Mesenchymal stem cell (in vitro differentiated cells and primary cell): ENCODE measurements around the gene B4GALT4.
"Not testable (repeated sequence)": the region's sequence is repeated elsewhere in the genome, so short reads cannot be mapped to it uniquely, and the experiment has no call there.

Experiments used
- DNase-seq: peaks from one replicate; pipeline ENCODE4 v3.0.0-alpha.2; 2013
- H2AFZ ChIP-seq: one replicate; pipeline ENCODE4 v1.6.1; 2013; ENCODE audit warnings: low read depth, mild to moderate bottlenecking, control low read depth, inconsistent platforms, low read length, moderate library complexity
- H2AK5ac ChIP-seq: 2 replicates; pipeline ENCODE4 v1.6.1; 2013; ENCODE audit warnings: low read length, moderate library complexity, mild to moderate bottlenecking, inconsistent platforms; ENCODE audit not compliant: severe bottlenecking
- H2BK120ac ChIP-seq: one replicate; pipeline ENCODE4 v1.6.1; 2013; ENCODE audit warnings: low read depth, mild to moderate bottlenecking, inconsistent platforms, low read length, moderate library complexity
- H2BK12ac ChIP-seq, 2 experiments: one replicate each; pipeline ENCODE4 v1.6.1; 2013; ENCODE audit warnings: inconsistent platforms in 2 of 2, low read length in 2 of 2, mild to moderate bottlenecking in 2 of 2, moderate library complexity in 2 of 2, control low read depth in 1 of 2
- H2BK15ac ChIP-seq: one replicate; pipeline ENCODE4 v1.6.1; 2013; ENCODE audit warnings: mild to moderate bottlenecking, low read depth, inconsistent platforms; ENCODE audit not compliant: poor library complexity, severe bottlenecking
- H2BK5ac ChIP-seq: 2 replicates; pipeline ENCODE4 v1.6.1; 2013; ENCODE audit warnings: low read depth, mild to moderate bottlenecking, low read length, control low read depth, inconsistent platforms; ENCODE audit not compliant: poor library complexity, severe bottlenecking
- H3K14ac ChIP-seq, 2 experiments: one replicate each; pipeline ENCODE4 v1.6.1; 2013; ENCODE audit warnings: inconsistent platforms in 2 of 2, low read length in 2 of 2, control low read depth in 1 of 2, mild to moderate bottlenecking in 1 of 2, moderate library complexity in 1 of 2
- H3K18ac ChIP-seq, 2 experiments: one replicate each; pipeline ENCODE4 v1.6.1; 2013; ENCODE audit warnings: inconsistent platforms in 2 of 2, low read length in 2 of 2, control low read depth in 1 of 2, low read depth in 1 of 2, mild to moderate bottlenecking in 1 of 2
- H3K23ac ChIP-seq, 2 experiments: one replicate each; pipeline ENCODE4 v1.6.1; 2013; ENCODE audit warnings: inconsistent platforms in 2 of 2, low read length in 2 of 2, mild to moderate bottlenecking in 2 of 2, moderate library complexity in 2 of 2, control low read depth in 1 of 2
- H3K27ac ChIP-seq: 2 replicates; pipeline ENCODE4 v1.5.1; 2013; ENCODE audit warnings: mild to moderate bottlenecking, moderate library complexity, low read length, control low read depth, inconsistent platforms; ENCODE audit not compliant: poor library complexity, severe bottlenecking
- H3K27me3 ChIP-seq, 2 experiments: 2 replicates each; pipeline versions ENCODE4 v1.6.1 to v1.7.0; 2013; ENCODE audit warnings: low read length in 2 of 2, mild to moderate bottlenecking in 2 of 2, moderate library complexity in 2 of 2, control low read depth in 1 of 2, inconsistent platforms in 1 of 2; ENCODE audit not compliant: control insufficient read depth in 1 of 2, insufficient read depth in 1 of 2
- H3K36me3 ChIP-seq, 2 experiments: 2 replicates each; pipeline versions ENCODE4 v1.6.1 to v1.7.0; 2013; ENCODE audit warnings: low read length in 2 of 2, control low read depth in 1 of 2, inconsistent platforms in 1 of 2, low read depth in 1 of 2, mild to moderate bottlenecking in 1 of 2; ENCODE audit not compliant: insufficient read depth in 2 of 2, control insufficient read depth in 1 of 2
- H3K4ac ChIP-seq, 2 experiments: one replicate each; pipeline ENCODE4 v1.6.1; 2013; ENCODE audit warnings: inconsistent platforms in 2 of 2, low read length in 2 of 2, mild to moderate bottlenecking in 2 of 2, moderate library complexity in 2 of 2, control low read depth in 1 of 2, low read depth in 1 of 2
- H3K4me1 ChIP-seq: 2 replicates; pipeline ENCODE4 v1.6.1; 2013; ENCODE audit warnings: low read depth, low read length, control low read depth; ENCODE audit not compliant: control insufficient read depth, insufficient read depth
- H3K4me2 ChIP-seq: 2 replicates; pipeline ENCODE4 v1.6.1; 2013; ENCODE audit warnings: low read length, mild to moderate bottlenecking, inconsistent platforms; ENCODE audit not compliant: poor library complexity, severe bottlenecking
- H3K4me3 ChIP-seq, 2 experiments: 2 replicates each; pipeline versions ENCODE4 v1.5.1 to v1.7.0; 2013; ENCODE audit warnings: low read length in 2 of 2, mild to moderate bottlenecking in 2 of 2, control low read depth in 1 of 2, low read depth in 1 of 2; ENCODE audit not compliant: insufficient read depth in 1 of 2
- H3K79me1 ChIP-seq: replicated peaks from 2 replicates; pipeline ENCODE4 v1.6.1; 2013; ENCODE audit warnings: mild to moderate bottlenecking, control low read depth, low read length, inconsistent platforms; ENCODE audit not compliant: poor library complexity, severe bottlenecking
- H3K9ac ChIP-seq: 2 replicates; pipeline ENCODE4 v1.7.0; 2013; ENCODE audit warnings: mild to moderate bottlenecking, low read length, moderate library complexity
- H3K9me3 ChIP-seq: 2 replicates; pipeline ENCODE4 v1.7.0; 2013; ENCODE audit warnings: mild to moderate bottlenecking, low read length; ENCODE audit not compliant: control insufficient read depth
- H4K8ac ChIP-seq: one replicate; pipeline ENCODE4 v1.6.1; 2013; ENCODE audit warnings: inconsistent platforms, mild to moderate bottlenecking, low read length, moderate library complexity
- H4K91ac ChIP-seq: one replicate; pipeline ENCODE4 v1.6.1; 2013; ENCODE audit warnings: mild to moderate bottlenecking, low read length, inconsistent platforms
- WGBS: methylation state at CpG from one replicate; pipeline ENCODE4 v1.1.7; 2013; ENCODE audit warnings: mixed read lengths; 5-methylcytosine and 5-hydroxymethylcytosine counted together

Gene B4GALT4

DNA sequence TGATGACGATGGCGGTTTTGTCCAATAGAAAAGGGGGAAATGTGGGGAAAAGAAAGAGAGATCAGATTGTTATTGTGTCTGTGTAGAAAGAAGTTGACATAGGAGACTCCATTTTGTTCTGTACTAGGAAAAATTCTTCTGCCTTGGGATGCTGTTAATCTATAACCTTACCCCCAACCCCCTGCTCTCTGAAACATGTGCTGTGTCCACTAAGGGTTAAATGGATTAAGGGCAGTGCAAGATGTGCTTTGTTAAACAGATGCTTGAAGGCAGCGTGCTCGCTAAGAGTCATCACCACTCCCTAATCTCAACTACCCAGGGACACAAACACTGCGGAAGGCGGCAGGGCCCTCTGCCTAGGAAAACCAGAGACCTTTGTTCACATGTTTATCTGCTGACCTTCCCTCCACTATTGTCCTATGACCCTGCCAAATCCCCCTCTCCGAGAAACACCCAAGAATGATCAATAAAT, 2.4 kb upstream of the B4GALT4 start:
- not testable (repeated sequence) for H3K9me3 ChIP-seq, DNase-seq, H3K9ac ChIP-seq, H3K27ac ChIP-seq, H3K4ac ChIP-seq, H3K36me3 ChIP-seq, H4K8ac ChIP-seq, H3K4me1 ChIP-seq, H2BK5ac ChIP-seq, H3K23ac ChIP-seq, H2BK15ac ChIP-seq, H4K91ac ChIP-seq, H2BK12ac ChIP-seq, H3K4me3 ChIP-seq, H3K14ac ChIP-seq, H2AK5ac ChIP-seq, H2AFZ ChIP-seq, H3K4me2 ChIP-seq, H3K79me1 ChIP-seq, H3K18ac ChIP-seq, H3K27me3 ChIP-seq, H2BK120ac ChIP-seq
- WGBS = no CpG with 5 or more reads among the region's 7 CpGs

DNA sequence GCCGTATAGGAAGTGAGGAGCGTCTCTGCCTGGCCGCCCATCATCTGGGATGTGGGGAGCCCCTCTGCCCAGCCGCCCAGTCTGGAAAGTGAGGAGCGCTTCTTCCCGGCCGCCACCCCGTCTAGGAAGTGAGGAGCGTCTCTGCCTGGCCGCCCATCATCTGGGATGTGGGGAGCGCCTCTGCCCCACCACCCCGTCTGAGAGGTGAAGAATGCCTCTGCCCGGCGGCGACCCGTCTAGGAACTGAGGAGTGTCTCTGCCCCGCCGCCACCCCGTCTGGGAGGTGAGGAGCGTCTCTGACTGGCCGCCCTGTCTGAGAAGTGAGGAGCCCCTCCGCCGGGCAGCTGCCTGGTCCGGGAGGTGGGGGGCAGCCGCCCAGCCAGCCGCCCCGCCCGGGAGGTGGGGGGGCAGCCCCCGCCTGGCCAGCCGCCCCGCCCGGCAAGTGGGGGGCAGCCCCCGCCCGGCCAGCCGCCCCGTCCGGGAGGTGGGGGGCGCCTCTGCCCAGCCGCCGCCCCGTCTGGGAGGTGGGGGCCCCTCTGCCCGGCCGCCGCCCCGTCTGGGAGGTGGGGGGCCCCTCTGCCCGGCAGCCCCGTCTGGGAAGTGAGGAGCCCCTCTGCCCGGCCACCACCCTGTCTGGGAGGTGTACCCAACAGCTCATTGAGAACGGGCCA, 1.8 kb upstream of the B4GALT4 start:
- not testable (repeated sequence) for H2AK5ac ChIP-seq, H3K14ac ChIP-seq, H3K4me1 ChIP-seq, H3K36me3 ChIP-seq, H2BK120ac ChIP-seq, H3K9ac ChIP-seq, H2BK15ac ChIP-seq, H3K4me2 ChIP-seq, H4K91ac ChIP-seq, H2BK5ac ChIP-seq, H3K27me3 ChIP-seq, H4K8ac ChIP-seq, DNase-seq, H2BK12ac ChIP-seq, H3K18ac ChIP-seq, H3K27ac ChIP-seq, H3K4me3 ChIP-seq, H3K4ac ChIP-seq, H3K9me3 ChIP-seq, H3K23ac ChIP-seq, H2AFZ ChIP-seq, H3K79me1 ChIP-seq
- 98% methylated on average over 40 of the region's 49 CpGs for WGBS

DNA sequence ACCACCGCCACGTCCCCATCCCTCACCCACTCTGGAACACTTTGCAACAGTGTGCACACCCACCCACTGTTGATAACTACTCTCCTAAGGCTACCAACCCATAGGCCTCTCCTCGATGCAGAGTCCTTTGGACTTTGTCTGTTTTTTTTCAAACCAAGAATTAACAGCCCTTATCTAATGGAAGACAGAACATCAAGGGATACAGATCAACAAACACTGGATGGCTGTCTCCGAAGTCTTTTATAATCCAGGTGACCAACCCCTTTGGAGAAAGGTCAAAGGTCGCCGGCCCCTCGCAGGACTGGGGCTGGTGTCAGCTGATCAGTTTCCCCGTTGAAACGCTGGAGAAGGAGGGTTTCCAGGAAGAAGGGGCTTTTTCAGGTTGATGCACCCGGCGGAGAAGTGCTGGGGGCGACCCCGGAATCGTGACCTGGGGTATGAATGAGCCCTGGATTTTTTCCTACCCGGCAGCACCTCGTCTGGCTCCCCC, 532 bp downstream of the B4GALT4 start:
- DNase-seq = peak; percentile 46
- peak overlapping the region; percentile 40 for H3K27ac ChIP-seq
- H3K9me3 ChIP-seq = no peaks in the 10 kb centered on the region
- peak overlapping the region; percentile 95 for H2BK120ac ChIP-seq
- H2AK5ac ChIP-seq = peak overlapping the region; percentile 42
- H3K4ac ChIP-seq = peak overlapping the region; percentile 71 to 75
- H3K23ac ChIP-seq = peak overlapping the region in 1 of 2 experiments; percentile 80
- peak overlapping the region; percentile 81 for H4K8ac ChIP-seq
- peak overlapping the region; percentile 81 to 95 for H3K4me3 ChIP-seq
- peak overlapping the region; percentile 26 to 71 for H3K14ac ChIP-seq
- H4K91ac ChIP-seq = peak overlapping the region; percentile 15
- H3K18ac ChIP-seq = peak overlapping the region; percentile 73 to 86
- peak overlapping the region; percentile 98 for H3K9ac ChIP-seq
- H3K4me2 ChIP-seq = peak overlapping the region; percentile 94
- WGBS = 2% methylated on average over 16 of the region's 16 CpGs
- no peak overlapping the region for H2BK12ac ChIP-seq
- peaks cover 3 to 14% of the 10 kb centered on the region in 2 experiments for H3K36me3 ChIP-seq
- no peaks in the 10 kb centered on the region for H3K27me3 ChIP-seq
- no peak overlapping the region for H2BK15ac ChIP-seq
- H3K4me1 ChIP-seq = peaks cover 5% of the 10 kb centered on the region
- H2AFZ ChIP-seq = peak overlapping the region; percentile 77
- H2BK5ac ChIP-seq = peak overlapping the region; percentile 95
- H3K79me1 ChIP-seq = peaks cover 4% of the 10 kb centered on the region

DNA sequence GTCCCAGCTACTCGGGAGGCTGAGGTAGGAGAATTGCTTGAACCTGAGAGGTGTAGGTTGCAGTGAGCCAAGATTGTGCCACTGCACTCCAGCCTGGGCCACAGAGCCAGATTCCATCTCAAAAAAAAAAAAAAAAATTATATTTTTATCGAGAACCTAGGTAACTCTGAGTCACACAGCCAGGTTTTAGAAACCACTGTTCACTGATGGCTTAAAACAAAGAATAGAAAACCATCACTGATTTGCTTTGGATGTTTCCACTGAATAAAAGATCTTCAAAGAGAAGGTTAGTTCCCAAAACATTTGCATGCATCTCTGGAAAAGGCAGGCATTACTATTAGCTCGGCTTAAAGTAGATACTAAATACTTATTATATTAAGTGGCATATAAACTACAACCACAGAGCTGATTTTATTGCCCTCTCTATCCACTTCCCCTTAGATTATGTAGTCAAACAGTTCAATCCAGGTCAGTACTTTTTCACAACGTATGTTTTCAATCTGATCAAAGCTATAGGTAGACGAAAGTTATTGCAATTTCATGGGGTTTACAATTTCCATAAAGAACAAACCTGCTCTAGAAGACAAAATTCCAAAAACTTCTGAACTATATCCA, 1.4 kb downstream of the B4GALT4 start:
- no peak overlapping the region for H3K18ac ChIP-seq
- no peak overlapping the region for H2BK12ac ChIP-seq
- peak overlapping the region; percentile 94 for H3K4me2 ChIP-seq
- H3K4me1 ChIP-seq = peaks cover 5% of the 10 kb centered on the region
- no peak overlapping the region for H2AFZ ChIP-seq
- H4K91ac ChIP-seq = no peak overlapping the region
- no peak overlapping the region for H3K23ac ChIP-seq
- H4K8ac ChIP-seq = no peak overlapping the region
- H2BK15ac ChIP-seq = no peak overlapping the region
- peak overlapping the region; percentile 35 for H3K27ac ChIP-seq
- no peak overlapping the region for H2BK120ac ChIP-seq
- no peak overlapping the region for H3K4ac ChIP-seq
- H3K9me3 ChIP-seq = no peaks in the 10 kb centered on the region
- H3K36me3 ChIP-seq = peaks cover 3 to 14% of the 10 kb centered on the region in 2 experiments
- peak overlapping the region; percentile 98 for H3K9ac ChIP-seq
- DNase-seq = peak; percentile 13
- WGBS = 72% methylated on average over 3 of the region's 5 CpGs
- H2BK5ac ChIP-seq = no peak overlapping the region
- H3K79me1 ChIP-seq = peaks cover 4% of the 10 kb centered on the region
- no peaks in the 10 kb centered on the region for H3K27me3 ChIP-seq
- H3K14ac ChIP-seq = no peak overlapping the region
- H3K4me3 ChIP-seq = peak overlapping the region in 1 of 2 experiments; percentile 95
- no peak overlapping the region for H2AK5ac ChIP-seq
